Tibial nerve (tissue), 4 donors: ENCODE results near the gene VRK2. TPM values are rescaled to one million over a fixed set of nuclear protein-coding genes. Genes with fewer than 3 reads are reported as not detected.

Experiments used
- total RNA-seq, 4 donors: library from RNA; depleted of rRNA; stranded (reverse); fragments of >200 nt; gene quantifications; one replicate each; pipeline ENCODE4 v1.1.0, GENCODE V29; 2016

Gene VRK2
- total RNA-seq, 4 donors from 2014 or later: 8.0 to 15.9 (median 14.2) TPM

Other genes starting within 250 kb of the VRK2 start
- 10 to 100 TPM; 19.3 to 26.5 (median 24.5) TPM for gene FANCL, start 194.5 kb downstream of the VRK2 start, total RNA-seq